AG04450 (cell line): ENCODE data around the gene ZSWIM4. TPM values are rescaled to one million over a fixed set of nuclear protein-coding genes. Genes with fewer than 3 reads are reported as not detected.

ENCODE experiments used
- CTCF ChIA-PET: fragments of 300-600, 350-600 bp; formaldehyde crosslinking; extraction: SDS; loops from one replicate; lab custom pipeline; 2022; ENCODE audit warnings: antibody characterized with exemption, inconsistent platforms; lab: Charles Lee
- POLR2A ChIA-PET: fragments of 350-600 bp; formaldehyde crosslinking; extraction: SDS; loops from one replicate; lab custom pipeline; 2021; ENCODE audit warnings: antibody characterized with exemption, inconsistent platforms; lab: Yijun Ruan, JAX
- DNase-seq: peaks from one replicate; pipeline ENCODE4 v3.0.0-alpha.2; 2011; ENCODE audit warnings: low read depth, low spot score
- H3K27ac ChIP-seq: one replicate; pipeline ENCODE4 v1.5.1; 2012; ENCODE audit warnings: low read depth, low read length, control low read depth
- H3K27me3 ChIP-seq: one replicate; pipeline ENCODE4 v1.6.0; 2012; ENCODE audit warnings: low read length; ENCODE audit not compliant: control insufficient read depth, insufficient read depth
- H3K4me3 ChIP-seq: 2 replicates; pipeline ENCODE4 v1.5.1; 2011; ENCODE audit warnings: mild to moderate bottlenecking, low read depth, low read length, control low read depth
- H3K9me3 ChIP-seq: 2 replicates; pipeline ENCODE4 v1.5.1; 2012; ENCODE audit warnings: low read length; ENCODE audit not compliant: control insufficient read depth, insufficient read depth
- CTCF ChIP-seq: IDR thresholded peaks from 2 replicates; pipeline ENCODE4 v1.5.1; 2011; ENCODE audit warnings: low read depth, low read length, control low read depth, inconsistent platforms
- polyA plus RNA-seq: library from polyadenylated mRNA; depleted of rRNA; stranded (reverse); fragments of >200 nt; gene quantifications from 2 replicates; pipeline ENCODE4 v1.2.3, GENCODE V29; 2011

ZSWIM4 gene
- polyA plus RNA-seq, 1 experiment, result 2.3 TPM

DNA sequence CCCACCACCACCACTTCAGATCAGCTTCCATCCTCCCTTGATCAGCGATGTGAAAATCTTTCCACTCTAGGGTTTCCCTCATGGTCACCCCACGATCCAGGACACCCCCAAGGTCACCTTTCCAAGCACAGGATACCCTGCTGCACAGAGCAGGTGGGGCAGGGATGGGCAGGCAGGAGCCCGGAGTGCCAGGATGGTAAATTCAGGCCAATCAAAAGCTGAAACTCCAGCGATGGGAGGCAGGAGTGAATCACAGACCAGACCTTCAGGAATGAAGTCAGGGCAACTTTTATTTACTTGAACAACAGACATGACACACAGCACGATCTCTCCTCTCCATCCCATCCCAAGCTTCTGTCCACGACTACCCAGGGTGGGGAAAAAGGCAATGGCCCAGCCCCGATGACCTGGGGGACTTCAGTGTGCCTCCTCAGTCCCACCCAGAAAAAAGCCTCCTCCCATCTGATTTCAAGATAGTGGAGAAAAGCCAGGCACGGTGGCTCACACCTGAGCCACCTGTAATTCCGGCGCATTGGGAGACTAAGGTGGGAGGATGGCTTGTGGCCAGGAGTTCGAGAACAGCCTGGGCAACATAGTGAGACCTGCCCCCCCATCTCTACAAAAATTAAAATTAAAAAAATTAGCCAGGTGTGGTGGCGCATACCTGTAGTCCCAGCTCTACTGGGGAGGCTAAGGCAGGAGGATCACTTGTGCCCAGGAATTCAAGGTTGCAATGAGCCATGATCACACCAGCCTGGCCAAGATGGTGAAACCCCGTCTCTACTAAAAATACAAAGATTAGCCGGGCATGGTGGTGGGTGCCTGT, 39.2 kb downstream of the ZSWIM4 start:
- CTCF ChIA-PET, result interaction anchor here (0.9 to 1.4 kb wide), 2 partner anchors 28 to 37 kb away, joined by 3 to 8 read pairs; no protein-coding TSS in a partner anchor
- no peak for TF ChIP-seq CTCF
- H3K4me3 ChIP-seq, result no peak overlapping the region
- no peak for DNase-seq
- peaks cover 14% of the 10 kb centered on the region; the same call in 1 of the 2 replicates for H3K9me3 ChIP-seq
- POLR2A ChIA-PET, result interaction anchor here (0.6 to 3.3 kb wide), 5 partner anchors 11 to 143 kb away, joined by 3 to 19 read pairs (median 4); partner anchors contain the start of genes C19orf53 and ZSWIM4
- H3K27me3 ChIP-seq, result no peaks in the 10 kb centered on the region
- H3K27ac ChIP-seq, result peak overlapping the region; percentile 75

- CTCF ChIA-PET, result interaction anchor here (0.5 to 1.5 kb wide), 5 partner anchors 9 to 279 kb away, joined by 3 to 8 read pairs (median 5); no protein-coding TSS in a partner anchor
- no peak for DNase-seq
- POLR2A ChIA-PET, result interaction anchor here (1.3 to 3.3 kb wide), 6 partner anchors 11 to 48 kb away, joined by 4 to 21 read pairs (median 7); partner anchors contain the start of gene ZSWIM4
- H3K27ac ChIP-seq, result peak overlapping the region; percentile 71
- H3K4me3 ChIP-seq, result no peak overlapping the region; the same call in 1 of the 2 replicates
- H3K9me3 ChIP-seq, result no peaks in the 10 kb centered on the region; the same call in 1 of the 2 replicates
- no peak for TF ChIP-seq CTCF
- no peaks in the 10 kb centered on the region for H3K27me3 ChIP-seq
Measured at GRCh38 chr19:13835791-13836723, 40.8 kb downstream of the ZSWIM4 start.

DNA sequence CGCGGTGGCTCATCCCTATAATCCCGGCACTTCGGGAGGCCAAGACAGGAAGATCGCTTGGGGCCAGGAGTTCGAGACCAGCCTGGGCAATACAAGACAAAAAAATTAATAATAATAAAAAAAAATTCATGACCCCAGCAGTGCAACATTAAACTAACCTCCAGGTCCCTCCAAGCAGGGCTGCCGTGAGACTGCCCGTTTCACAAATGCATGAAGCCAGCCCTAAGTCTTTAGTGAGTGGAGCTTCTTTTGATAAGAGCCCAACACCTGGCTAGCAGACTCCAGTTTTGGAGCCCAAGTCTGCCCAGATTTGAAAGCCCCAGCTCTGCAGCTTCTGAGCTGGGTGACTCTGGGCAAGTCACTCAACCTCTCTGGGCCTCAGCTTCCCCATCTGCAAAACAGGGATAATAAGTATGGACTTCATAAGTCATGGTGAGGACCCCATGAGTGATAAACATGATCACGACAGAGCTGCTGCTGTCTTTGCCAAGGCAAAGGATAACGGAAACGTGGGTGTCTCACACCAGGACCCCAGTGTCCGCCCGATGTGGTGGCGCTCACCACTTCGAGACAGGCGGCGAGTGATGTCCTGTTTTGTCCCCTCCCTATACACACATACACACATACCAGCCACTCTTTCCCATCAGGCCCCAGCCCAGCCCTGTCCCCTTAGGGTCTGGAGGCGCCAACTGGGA, 43.3 kb downstream of the ZSWIM4 start:
- Histone ChIP-seq H3K27ac (peak overlapping the region; percentile 90), H3K27me3 (no peaks in the 10 kb centered on the region), H3K4me3 (peak overlapping the region; percentile 88), H3K9me3 (no peaks in the 10 kb centered on the region; the same call in 1 of the 2 replicates)
- DNase-seq, result no peak
- ChIA-PET POLR2A (interaction anchor here (1.2 to 4.4 kb wide), 5 partner anchors 13 to 51 kb away, joined by 3 to 27 read pairs (median 13); no protein-coding TSS in a partner anchor), CTCF (interaction anchor here (0.8 to 1.7 kb wide), 2 partner anchors 24 to 42 kb away, joined by 3 to 6 read pairs; no protein-coding TSS in a partner anchor)
- TF ChIP-seq CTCF, result no peak

- peak overlapping the region; percentile 88 for H3K4me3 ChIP-seq
- H3K9me3 ChIP-seq, result no peaks in the 10 kb centered on the region; the same call in 1 of the 2 replicates
- no peaks in the 10 kb centered on the region for H3K27me3 ChIP-seq
- no peak for DNase-seq
- ChIA-PET POLR2A (interaction anchor here (0.6 to 4.4 kb wide), 15 partner anchors 8 to 698 kb away, joined by 3 to 27 read pairs (median 7); partner anchors contain the start of genes C19orf53 and ZSWIM4), CTCF (interaction anchor here (0.6 to 1.7 kb wide), 3 partner anchors 23 to 1082 kb away, joined by 3 to 6 read pairs (median 3); no protein-coding TSS in a partner anchor)
- H3K27ac ChIP-seq, result peak overlapping the region; percentile 90
- no peak for TF ChIP-seq CTCF
Measured at GRCh38 chr19:13839130-13839937, 44.1 kb downstream of the ZSWIM4 start.
